Kidney epithelial cell (primary cell): ENCODE results near the gene MAP1LC3C. TPM values are rescaled to one million over a fixed set of nuclear protein-coding genes. Genes with fewer than 3 reads are reported as not detected.

Source experiments
- DNase-seq: peaks from one replicate; pipeline ENCODE4 v3.0.0-alpha.2; 2010; ENCODE audit warnings: low read depth
- H3K27me3 ChIP-seq: 2 replicates; pipeline ENCODE4 v1.6.0; 2011; ENCODE audit warnings: low read length; ENCODE audit not compliant: control insufficient read depth, insufficient read depth
- H3K36me3 ChIP-seq: 2 replicates; pipeline ENCODE4 v1.5.1; 2011; ENCODE audit warnings: low read length; ENCODE audit not compliant: control insufficient read depth, insufficient read depth
- H3K4me3 ChIP-seq: 2 replicates; pipeline ENCODE4 v1.5.1; 2011; ENCODE audit warnings: low read depth, mild to moderate bottlenecking, control low read depth, low read length
- total RNA-seq: library from RNA; depleted of rRNA; stranded (reverse); fragments of >200 nt; gene quantifications from 2 replicates; pipeline ENCODE4 v1.2.3, GENCODE V29; 2015
- TF ChIP-seq, protein P1 (sequence below): IDR thresholded peaks from 2 replicates; pipeline ENCODE4 v1.5.1; 2011; ENCODE audit warnings: mild to moderate bottlenecking, moderate library complexity, low read length, control low read depth, inconsistent platforms; ENCODE audit not compliant: insufficient read depth, poor library complexity, severe bottlenecking

Gene MAP1LC3C
- total RNA-seq, 1 donor from 2014 or later = not detected

DNA sequence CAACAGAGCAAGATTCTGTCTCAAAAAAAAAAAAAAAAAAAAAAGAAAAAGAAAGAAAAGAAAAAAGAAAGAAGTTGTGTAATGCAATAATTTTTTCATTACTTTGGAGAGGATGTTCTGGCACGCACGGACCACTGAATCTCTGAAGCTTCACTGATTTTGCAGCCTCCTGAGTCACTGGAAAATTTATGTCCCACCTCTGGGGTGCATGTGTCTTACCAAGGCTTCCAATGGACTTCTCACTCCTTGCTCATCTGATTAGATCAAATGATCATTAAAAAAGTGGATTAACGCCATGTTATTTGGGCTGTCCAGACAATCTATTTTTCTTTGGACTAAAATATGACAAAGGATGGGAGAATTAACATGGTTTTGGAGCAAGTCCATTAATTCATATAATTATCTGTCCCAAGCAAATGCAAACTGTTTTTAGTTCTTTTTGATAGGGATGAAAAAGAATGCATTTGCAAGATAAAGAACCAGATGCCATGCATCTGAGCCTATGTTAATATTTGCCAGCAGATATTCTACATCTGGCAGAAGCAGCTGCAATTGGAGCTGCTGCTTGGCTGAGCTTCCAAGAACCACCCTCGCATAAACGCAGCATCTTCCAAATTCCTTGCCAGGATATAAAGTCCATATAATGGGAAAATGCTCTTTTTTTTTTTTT is 10.1 kb upstream of the MAP1LC3C start:
- H3K27me3 ChIP-seq = no peaks in the 10 kb centered on the region
- TF ChIP-seq, protein P1, sequence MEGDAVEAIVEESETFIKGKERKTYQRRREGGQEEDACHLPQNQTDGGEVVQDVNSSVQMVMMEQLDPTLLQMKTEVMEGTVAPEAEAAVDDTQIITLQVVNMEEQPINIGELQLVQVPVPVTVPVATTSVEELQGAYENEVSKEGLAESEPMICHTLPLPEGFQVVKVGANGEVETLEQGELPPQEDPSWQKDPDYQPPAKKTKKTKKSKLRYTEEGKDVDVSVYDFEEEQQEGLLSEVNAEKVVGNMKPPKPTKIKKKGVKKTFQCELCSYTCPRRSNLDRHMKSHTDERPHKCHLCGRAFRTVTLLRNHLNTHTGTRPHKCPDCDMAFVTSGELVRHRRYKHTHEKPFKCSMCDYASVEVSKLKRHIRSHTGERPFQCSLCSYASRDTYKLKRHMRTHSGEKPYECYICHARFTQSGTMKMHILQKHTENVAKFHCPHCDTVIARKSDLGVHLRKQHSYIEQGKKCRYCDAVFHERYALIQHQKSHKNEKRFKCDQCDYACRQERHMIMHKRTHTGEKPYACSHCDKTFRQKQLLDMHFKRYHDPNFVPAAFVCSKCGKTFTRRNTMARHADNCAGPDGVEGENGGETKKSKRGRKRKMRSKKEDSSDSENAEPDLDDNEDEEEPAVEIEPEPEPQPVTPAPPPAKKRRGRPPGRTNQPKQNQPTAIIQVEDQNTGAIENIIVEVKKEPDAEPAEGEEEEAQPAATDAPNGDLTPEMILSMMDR = no peak
- H3K4me3 ChIP-seq = no peak overlapping the region
- DNase-seq = no peak
- H3K36me3 ChIP-seq = no peaks in the 10 kb centered on the region

- TF ChIP-seq, protein P1 = no peak
- H3K4me3 ChIP-seq = no peak overlapping the region
- no peak for DNase-seq
- no peaks in the 10 kb centered on the region for H3K36me3 ChIP-seq
- no peaks in the 10 kb centered on the region for H3K27me3 ChIP-seq
Measured at GRCh38 chr1:242006976-242007375, 8.1 kb upstream of the MAP1LC3C start.

- H3K27me3 ChIP-seq = no peaks in the 10 kb centered on the region
- TF ChIP-seq, protein P1 = no peak
- H3K36me3 ChIP-seq = no peaks in the 10 kb centered on the region
- DNase-seq = no peak
- H3K4me3 ChIP-seq = no peak overlapping the region
Measured at GRCh38 chr1:242005866-242006535, 7.1 kb upstream of the MAP1LC3C start.

DNA sequence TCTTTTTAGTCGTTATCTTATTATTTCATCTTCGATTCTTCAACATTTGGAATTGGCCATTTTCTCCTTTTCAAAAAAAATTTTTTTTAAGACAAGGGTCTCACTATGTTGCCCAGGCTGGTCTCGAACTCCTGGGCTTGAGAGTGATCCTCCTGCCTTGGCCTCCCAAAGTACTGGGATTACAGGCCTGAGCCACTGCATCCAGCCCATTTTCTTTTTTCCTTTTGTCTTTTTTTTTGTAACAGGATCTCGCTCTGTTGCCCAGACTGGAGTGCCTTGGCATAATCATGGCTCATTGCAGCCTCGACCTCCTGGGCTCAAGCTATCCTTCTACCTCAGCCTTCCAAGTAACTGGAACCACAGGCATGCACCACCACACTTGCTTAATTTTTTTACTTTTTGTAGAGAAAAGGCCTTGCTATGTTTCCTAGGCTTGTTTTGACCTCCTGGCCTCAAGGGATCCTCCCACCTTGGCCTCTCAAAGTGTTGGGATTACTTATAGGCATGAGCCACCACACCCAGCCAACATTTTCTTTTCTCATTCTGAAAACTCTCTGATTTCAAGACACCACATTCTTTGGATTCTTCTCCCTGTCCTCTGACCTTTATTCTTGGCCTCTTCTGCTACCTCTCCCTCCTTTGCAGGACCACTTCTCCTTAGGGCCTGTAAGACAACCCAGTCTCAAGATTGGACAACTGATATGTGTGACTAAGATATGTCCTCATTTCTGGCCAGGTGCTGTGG is 6.0 kb upstream of the MAP1LC3C start:
- Histone ChIP-seq H3K36me3 (no peaks in the 10 kb centered on the region), H3K27me3 (no peaks in the 10 kb centered on the region), H3K4me3 (no peak overlapping the region)
- no peak for DNase-seq
- TF ChIP-seq, protein P1 = no peak

DNA sequence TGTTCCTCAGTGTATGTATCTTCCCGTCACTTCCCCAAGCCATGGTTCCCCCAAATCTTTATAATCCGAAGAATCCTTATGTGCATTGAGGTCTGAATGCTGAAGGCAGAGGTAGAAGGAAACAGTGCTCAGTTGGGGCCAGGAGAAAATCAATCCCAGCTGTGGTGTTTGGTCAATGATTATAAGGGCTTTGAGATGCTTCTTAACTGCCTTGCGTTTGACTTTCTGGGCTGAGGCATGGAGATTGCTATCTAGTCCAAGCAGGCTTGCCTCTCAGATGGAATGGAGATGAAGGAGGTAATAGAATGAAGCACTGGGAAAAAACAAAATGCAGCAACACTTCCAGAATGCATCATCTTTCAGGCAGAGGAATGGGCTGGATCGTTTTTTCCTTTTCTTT is 3.6 kb upstream of the MAP1LC3C start:
- H3K36me3 ChIP-seq = no peaks in the 10 kb centered on the region
- no peak overlapping the region for H3K4me3 ChIP-seq
- TF ChIP-seq, protein P1 = no peak
- no peak for DNase-seq
- no peaks in the 10 kb centered on the region for H3K27me3 ChIP-seq
